SW480 (cell line): ENCODE measurements around the gene OSBPL1A.
A peak's percentile ranks its signal among the peaks of the same experiment; 100 is the strongest.

Experiments
- DNase-seq: peaks from one replicate; pipeline ENCODE4 v3.0.0-alpha.2; 2016; ENCODE audit warnings: low spot score

OSBPL1A gene

GRCh38 chr18:24126155-24126961, 271.3 kb downstream of the OSBPL1A start:
- no peak for DNase-seq

GRCh38 chr18:24121625-24122024, 276.0 kb downstream of the OSBPL1A start:
- DNase-seq, result no peak

- DNase-seq, result no peak
Measured at GRCh38 chr18:24120676-24121075, 276.9 kb downstream of the OSBPL1A start.

- DNase-seq, result peak; percentile 79
Measured at GRCh38 chr18:24118750-24119577, 278.7 kb downstream of the OSBPL1A start.

- no peak for DNase-seq
Measured at GRCh38 chr18:24115628-24116027, 282.0 kb downstream of the OSBPL1A start.

GRCh38 chr18:24114924-24115549, 282.6 kb downstream of the OSBPL1A start:
- no peak for DNase-seq

GRCh38 chr18:24112874-24113615, 284.6 kb downstream of the OSBPL1A start:
- DNase-seq, result peak; percentile 33

- DNase-seq, result no peak
Measured at GRCh38 chr18:24112464-24112863, 285.2 kb downstream of the OSBPL1A start.
